ENCODE results near the gene OARD1. TPM values are rescaled to one million over a fixed set of nuclear protein-coding genes. Genes with fewer than 3 reads are reported as not detected.

The OARD1 gene
- total and polyA plus RNA-seq, 10 of the 15 experiments (the other 5 are each of a cell fraction or from before 2014, with no cell fraction given), result 19.0 to 63.5 (median 43.6) TPM

GRCh38 chr6:41090841-41091761 lies 18.9 kb upstream of the OARD1 start:
- Histone ChIP-seq H3K4me1 (ENCODE audit: control insufficient read depth, insufficient read depth, low read length) (no peaks in the 10 kb centered on the region), H3K9me3 (replicated peaks; ENCODE audit: control insufficient read depth, insufficient read depth, low read length) (no peaks in the 10 kb centered on the region), H3K9ac (ENCODE audit: control insufficient read depth, insufficient read depth, low read length) (no peak overlapping the region), H3K27me3 (replicated peaks in 1 of 2; ENCODE audit: control insufficient read depth in 2 of 2, insufficient read depth in 2 of 2, low read length in 1 of 2) (no peaks in the 10 kb centered on the region), H2AFZ (ENCODE audit: control insufficient read depth, low read depth, low read length) (no peak overlapping the region), H3K79me2 (ENCODE audit: control insufficient read depth, insufficient read depth, low read length) (no peaks in the 10 kb centered on the region), H3K4me2 (ENCODE audit: control insufficient read depth, insufficient read depth) (no peak overlapping the region), H4K20me1 (ENCODE audit: control insufficient read depth, insufficient read depth) (no peaks in the 10 kb centered on the region), H3K4me3 (no peak overlapping the region), H3K36me3 (ENCODE audit: control insufficient read depth in 2 of 2, insufficient read depth in 2 of 2, low read length in 1 of 2) (peaks cover 8 to 37% of the 10 kb centered on the region in 2 experiments; a peak in 3 of 4 replicates), H3K27ac (ENCODE audit: control insufficient read depth, insufficient read depth) (no peak overlapping the region)
- in situ Hi-C loops (cut with MboI) (no loop called here), intact Hi-C loops (cut with micrococcal nuclease; ENCODE audit: unreplicated experiment) (no loop called here)
- TF ChIP-seq GABPA (IDR thresholded peaks at IDR 0.05; ENCODE audit: low read depth) (no peak), EZH2 (IDR thresholded peaks at IDR 0.05; ENCODE audit: borderline replicate concordance, control insufficient read depth, low read depth, low read length) (no peak), NFXL1 (IDR thresholded peaks at IDR 0.05; ENCODE audit: borderline replicate concordance) (no peak), ZBTB40 (IDR thresholded peaks at IDR 0.05; ENCODE audit: borderline replicate concordance) (no peak), STAT1 (conservative IDR thresholded peaks at IDR 0.05) (no peak), NFYB (IDR thresholded peaks at IDR 0.05; ENCODE audit: insufficient read depth, low read depth, low read length) (no peak), ZZZ3 (IDR thresholded peaks at IDR 0.05; ENCODE audit: control insufficient read depth, insufficient read length, low read depth) (no peak), ESRRA (IDR thresholded peaks at IDR 0.05; ENCODE audit: low read length) (no peak), SRF (IDR thresholded peaks at IDR 0.05; ENCODE audit: low read depth in 2 of 2, low read length in 2 of 2) (no peak), BCL3 (IDR thresholded peaks at IDR 0.05; ENCODE audit: borderline replicate concordance, insufficient read depth, low read depth, low read length, poor library complexity, severe bottlenecking) (no peak), RUNX3 (IDR thresholded peaks at IDR 0.05; ENCODE audit: low read length) (no peak)
- DNase-seq (ENCODE audit: low read depth, low spot score), result no peak
- BruUV-seq (replicated peaks), result no TSS peak
- FAIRE-seq, result no peak
- CTCF ChIA-PET, result interaction anchor here (0.6 to 3.2 kb wide), 19 partner anchors 8 to 227 kb away, joined by 3 to 49 read pairs (median 4); partner anchors contain the start of gene UNC5CL
- RAD21 ChIA-PET (ENCODE audit: unreplicated experiment), result interaction anchor here (1.3 to 2.4 kb wide), 3 partner anchors 19 to 228 kb away, joined by 4 to 11 read pairs (median 10); partner anchors contain the start of genes NFYA and OARD1
- 100% methylated on average over 1 of the region's 1 CpG for WGBS (ENCODE audit: insufficient coverage, insufficient replicate concordance, low lambda C conversion rate, missing lambda C conversion rate)
- no peak for ATAC-seq
- POLR2A ChIA-PET, result interaction anchor here (1.4 kb wide), 1 partner anchor 16 kb away, joined by 4 read pairs; no protein-coding TSS in a partner anchor
- SMC1A ChIA-PET (ENCODE audit: uncharacterized antibody, unreplicated experiment), result interaction anchor here (0.9 to 2.1 kb wide), 9 partner anchors 15 to 229 kb away, joined by 3 to 17 read pairs (median 3); partner anchors contain the start of gene TREML2

All from GM12878 (cell line).